Activated T-cell treated with anti-CD3 and anti-CD28 coated beads, Interleukin-2, amount 50 U/mL, for 48 hours (primary cell): Measurements from ENCODE around the gene ANKRD34A.
A peak's percentile ranks its signal among the peaks of the same experiment; 100 is the strongest.
"Not testable (repeated sequence)": the region's sequence is repeated elsewhere in the genome, so short reads cannot be mapped to it uniquely, and the experiment has no call there.

Experiments used
- DNase-seq, 2 experiments: peaks; one replicate each; pipeline ENCODE4 v3.0.0-alpha.2; 2020

ANKRD34A gene

DNA sequence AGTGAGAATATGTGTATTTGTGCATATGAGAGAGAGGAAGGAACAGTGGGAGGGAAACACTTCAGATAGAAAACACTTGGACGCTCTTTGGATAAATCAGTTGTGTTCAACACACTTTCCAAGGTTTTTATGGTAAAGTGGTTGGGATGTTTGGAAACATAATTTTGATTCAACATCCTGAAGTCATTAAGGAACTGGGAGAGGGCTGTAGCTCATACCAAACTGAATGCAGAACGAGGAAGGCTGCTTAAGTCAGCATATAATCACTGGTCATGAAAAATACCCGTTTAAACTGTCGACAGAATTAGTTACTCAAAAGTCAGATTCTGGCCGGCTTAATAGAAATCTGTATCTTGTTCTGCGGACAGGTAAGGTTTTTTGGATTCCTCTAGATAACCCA is 21.5 kb downstream of the ANKRD34A start:
- no peak for DNase-seq

DNA sequence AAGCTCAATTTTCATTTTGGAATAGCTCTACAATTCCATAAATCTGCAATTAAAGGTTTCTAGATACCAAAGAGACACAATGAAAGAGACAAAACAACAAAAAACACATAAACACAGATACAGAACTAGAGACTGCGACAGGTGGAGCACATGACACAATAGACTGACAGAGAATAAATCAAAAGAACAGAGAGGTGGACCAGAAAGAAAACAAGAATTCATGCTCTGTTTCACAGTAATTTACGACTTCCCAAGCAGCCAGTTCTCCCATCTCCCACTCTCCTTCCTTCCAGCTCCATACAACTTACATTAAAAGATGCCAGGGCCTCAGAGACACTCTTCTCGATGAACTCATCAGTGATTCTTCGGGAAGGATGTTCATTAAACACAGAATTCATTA is 22.0 kb downstream of the ANKRD34A start:
- DNase-seq = no peak

DNA sequence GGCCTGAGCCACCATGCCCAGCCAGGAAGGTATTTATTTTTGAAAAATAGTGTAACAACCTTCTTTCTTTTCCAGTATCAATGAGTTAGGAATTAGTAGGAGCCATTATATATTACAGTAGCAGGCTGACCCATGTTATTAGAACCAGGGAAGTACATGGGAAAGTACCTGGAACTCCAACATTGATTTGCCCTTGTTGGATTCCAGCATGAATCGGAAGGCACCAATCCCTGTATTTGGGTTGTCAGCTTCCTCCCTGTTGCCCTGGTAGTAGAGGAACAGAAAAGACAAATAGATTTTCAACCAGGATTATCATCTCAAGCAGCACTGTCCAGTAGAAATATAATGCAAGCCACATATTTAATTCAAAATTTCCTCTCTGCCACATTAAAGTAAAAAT is 26.9 kb downstream of the ANKRD34A start:
- DNase-seq = no peak

DNA sequence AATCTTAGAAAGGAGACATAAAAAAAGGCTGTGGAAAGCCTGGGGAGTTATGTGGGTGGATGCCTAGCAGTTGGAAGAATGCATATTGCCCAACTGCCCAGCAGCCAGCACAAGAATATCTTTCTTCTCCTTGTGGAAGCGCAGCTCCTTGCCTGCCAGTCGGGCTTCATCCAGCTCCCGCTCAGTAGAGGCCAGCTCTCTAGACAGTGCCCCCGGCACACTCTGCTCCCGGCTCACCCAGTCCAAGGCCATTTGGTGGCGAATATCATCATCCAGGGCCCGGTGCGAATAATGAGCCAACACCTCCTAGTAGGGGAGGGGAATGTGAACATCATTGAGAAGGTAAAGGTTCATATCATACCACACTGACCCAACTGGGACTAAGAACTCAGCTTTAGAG is 28.1 kb downstream of the ANKRD34A start:
- no peak for DNase-seq

DNA sequence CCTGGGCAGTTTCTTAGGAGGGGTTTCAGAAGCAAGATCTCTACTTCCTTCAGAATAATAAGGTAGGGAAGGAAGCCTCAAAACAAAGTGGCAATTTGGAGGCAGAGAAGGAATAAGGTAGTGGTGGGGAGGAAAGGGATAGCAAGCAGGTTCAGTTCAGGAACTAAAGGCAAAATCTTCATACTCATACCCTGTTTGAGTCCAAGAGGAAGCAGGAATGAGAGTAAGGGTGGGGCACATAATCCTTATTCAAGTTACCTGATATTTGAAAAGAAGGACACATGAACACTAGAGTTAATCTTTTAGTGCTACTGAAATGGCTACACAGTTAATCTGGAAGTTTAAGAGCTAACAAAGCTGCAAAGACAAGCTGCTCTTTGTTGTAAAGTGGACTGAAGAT is 28.7 kb downstream of the ANKRD34A start:
- DNase-seq = no peak

DNA sequence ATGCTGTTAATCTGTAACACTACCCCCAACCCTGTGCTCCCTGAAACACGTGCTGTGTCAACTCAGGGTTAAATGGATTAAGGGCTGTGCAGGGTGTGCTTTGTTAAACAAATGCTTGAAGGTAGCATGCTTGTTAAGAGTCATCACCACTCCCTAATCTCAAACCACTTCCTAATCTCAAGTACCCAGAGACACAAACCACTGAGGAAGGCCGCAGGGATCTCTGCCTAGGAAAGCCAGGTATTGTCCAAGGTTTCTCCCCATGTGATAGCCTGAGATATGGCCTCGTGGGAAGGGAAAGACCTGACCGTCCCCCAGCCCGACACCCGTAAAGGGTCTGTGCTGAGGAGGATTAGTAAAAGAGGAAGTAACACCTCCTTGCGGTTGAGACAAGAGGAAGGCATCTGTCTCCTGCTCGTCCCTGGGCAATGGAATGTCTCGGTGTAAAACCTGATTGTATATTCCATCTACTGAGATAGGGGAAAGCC is 31.8 kb downstream of the ANKRD34A start:
- DNase-seq = peak; percentile 52 to 63

DNA sequence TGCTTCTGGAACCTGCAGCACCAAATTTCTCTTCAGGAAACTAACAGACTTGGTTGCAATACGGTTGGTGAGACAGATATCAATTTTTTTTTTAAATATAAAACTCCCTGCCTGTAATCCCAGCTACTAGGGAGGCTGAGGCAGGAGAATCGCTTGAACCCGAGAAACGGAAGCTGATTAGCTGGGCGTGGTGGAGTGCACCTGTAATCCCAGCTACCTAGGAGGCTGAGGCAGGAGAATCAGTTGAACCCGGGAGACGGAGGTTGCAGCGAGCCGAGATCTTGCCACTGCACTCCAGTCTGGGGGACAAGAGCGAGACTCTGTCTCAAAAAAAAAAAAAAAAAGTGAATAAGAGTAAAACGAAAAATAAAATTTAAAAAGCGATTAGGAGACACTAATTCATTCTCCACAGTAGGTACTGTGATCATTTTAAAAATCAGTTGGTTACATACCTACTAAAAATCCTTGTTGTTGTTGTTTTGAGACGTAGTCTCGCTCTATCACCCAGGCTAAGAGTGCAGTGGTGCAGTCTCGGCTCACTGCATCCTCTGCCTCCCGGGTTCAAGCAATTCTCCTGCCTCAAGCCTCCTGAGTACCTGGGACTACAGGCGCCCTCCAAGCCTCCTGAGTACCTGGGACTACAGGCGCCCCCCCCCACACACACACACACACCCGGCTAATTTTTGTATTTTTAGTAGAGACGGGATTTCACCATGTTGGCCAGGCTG is 36.3 kb downstream of the ANKRD34A start:
- DNase-seq = no peak

DNA sequence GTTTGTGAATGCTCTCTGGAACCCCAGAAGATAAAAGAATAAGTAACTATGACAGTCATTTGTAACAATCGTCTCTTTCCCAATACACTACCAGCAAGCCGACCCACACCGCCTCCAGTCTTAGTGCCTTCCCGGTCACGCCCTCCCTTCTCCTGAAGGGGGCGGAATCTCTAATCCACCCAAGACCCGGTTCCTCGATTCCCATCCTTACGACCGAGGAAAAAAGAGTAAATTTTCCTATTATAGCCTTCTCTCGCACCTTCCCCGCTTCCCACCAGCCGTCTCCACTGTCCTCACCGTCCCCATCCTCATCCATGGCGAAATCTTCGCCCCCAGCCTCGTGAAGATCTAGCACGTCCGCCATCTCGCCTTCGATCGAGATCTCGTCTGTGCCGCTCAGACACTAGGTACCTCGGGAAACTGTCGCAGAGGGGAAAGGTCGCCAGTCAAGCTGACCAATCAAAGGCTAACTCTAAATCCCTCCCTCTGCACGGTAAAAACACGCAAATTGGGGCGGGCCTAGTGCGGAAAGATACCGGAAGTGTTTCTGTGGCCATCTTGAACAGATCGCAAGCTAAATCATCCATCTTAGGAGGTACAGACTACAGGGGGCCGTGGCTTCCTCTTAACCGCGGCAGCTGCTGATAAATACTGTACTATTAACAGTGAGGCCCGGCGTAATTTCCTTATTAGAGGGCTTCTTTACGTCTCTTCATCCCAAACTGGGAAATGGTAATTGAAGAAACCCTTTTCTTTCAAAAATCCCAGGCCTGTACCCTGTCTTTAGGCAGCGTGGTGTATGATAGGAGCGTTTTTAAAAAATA is 37.1 kb downstream of the ANKRD34A start, which contains the start of gene RBM8A:
Gene RBM8A, minus strand, starts transcription at position 422 of the 824 bp plus-strand sequence. Its CDS starts 58 bp downstream, at position 364.
- peak; percentile 93 to 95 for DNase-seq

DNA sequence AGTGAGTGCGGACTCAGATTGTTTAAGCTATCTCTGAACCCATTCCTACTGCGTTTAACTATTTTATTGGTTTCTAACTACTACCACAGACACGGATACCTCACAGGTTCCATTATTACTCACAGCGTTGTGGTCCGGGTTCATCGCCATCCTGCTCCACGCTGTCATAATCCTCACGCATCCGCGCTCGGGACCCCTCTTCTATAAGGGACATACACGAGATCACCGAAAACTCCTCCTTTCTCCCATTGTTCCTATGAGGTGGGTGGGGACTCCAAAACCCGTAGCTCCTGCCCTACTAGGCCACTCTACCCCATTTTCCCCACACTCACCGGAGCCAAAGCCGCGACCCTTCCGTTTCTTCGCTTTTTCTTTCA is 37.7 kb downstream of the ANKRD34A start:
- DNase-seq = peak; percentile 69 to 73

DNA sequence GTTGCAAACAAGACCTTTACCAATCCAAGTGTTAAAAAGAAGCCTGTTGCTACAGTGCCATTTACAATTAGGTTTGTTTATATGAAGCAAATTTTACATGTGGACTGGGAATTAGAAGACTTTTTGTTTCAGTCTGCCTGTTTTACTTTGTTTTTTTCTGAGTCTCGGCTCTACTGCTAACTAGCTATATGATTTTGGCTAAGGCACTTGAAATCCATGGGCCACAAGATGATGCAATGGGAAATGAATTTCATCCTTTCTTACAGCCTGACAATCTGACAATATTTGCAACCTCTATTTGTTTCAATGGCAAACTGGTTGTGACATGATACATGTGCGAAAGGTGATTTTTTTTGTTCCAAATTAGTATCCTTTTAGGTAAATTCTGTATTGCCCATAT is 42.1 kb downstream of the ANKRD34A start:
- DNase-seq = no peak

DNA sequence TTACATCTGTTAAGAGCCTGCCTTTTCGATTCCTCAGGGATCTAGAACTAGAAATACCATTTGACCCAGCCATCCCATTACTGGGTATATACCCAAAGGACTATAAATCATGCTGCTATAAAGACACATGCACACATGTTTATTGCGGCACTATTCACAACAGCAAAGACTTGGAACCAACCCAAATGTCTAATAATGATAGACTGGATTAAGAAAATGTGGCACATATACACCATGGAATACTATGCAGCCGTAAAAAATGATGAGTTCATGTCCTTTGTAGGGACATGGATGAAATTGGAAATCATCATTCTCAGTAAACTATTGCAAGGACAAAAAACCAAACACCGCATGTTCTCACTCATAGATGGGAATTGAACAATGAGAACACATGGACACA is 44.1 kb downstream of the ANKRD34A start:
- DNase-seq = not testable (repeated sequence)

DNA sequence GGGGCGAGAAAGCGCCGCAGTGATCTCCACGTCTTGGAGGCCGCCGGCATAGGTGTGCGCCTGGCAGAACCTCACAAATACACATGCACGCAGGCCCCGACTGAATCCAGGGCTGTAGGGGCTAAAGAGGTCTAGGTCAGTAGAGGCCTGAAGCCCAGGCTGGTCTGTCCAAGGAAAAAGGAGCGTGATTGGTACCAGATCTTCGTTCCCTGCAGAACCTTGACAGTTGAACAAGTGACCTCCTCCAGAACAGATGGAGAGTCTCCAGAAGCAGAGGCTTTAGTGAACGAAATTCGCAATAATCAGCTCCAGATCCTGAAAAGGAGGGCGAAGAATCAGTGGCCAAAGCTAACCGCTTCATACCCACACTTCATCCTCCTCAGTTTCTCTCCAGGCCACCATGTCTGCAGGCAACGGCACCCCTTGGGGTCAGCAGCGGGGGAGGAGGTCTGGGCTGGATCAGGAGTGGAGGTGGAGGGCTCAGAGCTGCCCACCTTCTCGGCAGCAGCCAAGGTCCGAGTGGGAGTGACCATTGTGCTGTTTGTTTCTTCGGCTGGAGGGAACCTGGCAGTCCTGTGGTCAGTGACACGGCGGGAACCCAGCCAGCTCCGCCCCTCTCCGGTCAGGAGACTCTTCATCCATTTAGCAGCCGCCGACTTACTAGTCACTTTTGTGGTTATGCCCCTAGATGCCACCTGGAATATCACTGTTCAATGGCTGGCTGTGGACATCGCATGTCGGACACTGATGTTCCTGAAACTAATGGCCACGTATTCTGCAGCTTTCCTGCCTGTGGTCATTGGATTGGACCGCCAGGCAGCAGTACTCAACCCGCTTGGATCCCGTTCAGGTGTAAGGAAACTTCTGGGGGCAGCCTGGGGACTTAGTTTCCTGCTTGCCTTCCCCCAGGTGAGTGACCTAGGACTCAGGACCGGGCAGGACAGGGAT is 45.1 kb downstream of the ANKRD34A start:
- DNase-seq = peak; percentile 45 to 53

DNA sequence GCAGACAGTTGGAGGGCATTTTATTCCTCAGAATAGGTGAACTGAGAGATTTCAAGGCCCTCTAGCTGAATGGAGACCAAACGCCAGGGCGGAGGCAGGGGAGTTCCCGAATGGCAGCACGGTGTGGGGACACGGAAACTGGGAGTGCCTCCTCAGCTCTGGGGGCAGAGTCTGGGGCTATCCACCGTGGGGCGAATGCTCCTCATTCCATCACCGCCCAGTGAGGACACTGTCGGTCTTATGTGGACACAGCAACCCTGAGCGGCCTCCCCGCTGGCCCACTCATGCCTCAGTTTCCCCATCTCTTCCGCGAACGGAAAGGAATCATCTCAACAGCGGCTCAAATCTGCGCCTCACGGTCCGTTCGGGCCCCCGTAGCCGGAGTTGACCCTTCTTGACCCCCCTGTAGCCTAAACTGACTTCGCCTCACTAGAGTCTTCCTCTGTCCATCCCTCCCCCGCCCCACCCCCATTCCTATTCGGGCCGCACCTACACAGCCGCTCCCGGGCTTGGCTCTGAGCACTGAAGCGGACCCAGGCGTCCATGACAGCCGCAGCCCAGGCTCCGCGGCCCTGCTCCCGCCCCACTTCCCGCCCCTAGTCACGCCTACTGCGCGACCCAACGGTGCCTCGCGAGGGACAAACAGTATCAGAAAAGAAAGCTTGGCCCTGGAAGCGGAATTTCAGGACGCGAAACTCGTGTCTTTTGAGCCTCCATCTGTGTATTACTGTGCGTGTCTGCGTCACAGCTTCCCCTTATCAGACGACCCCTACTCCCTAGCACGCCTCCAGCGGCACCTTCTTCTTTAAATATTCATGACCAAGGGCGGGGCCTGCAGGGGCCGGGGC is 46.0 kb downstream of the ANKRD34A start, which contains the start of gene PEX11B:
Gene PEX11B, minus strand, starts transcription at position 574 of the 848 bp plus-strand sequence. Its CDS starts 29 bp downstream, at position 545.
- peak; percentile 96 to 97 for DNase-seq

DNA sequence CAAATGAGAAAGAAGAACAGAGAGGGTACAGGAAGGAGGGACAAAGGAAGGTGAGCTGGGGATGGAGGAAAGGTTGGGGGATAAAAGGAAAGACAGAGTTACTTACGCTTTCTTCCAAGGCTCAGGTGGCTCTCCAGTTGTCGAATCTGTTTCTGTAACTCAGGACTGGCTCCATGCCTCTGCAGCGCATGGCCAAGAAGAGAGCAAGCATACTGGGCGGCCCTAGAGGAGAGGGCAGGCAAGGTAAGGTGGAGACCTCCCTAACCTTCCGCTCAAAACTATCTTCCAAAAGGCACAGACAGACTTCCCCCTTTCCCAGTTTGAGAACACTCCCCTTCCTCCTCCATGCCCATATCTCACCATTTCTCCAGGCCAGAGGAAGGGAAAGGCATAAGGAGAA is 46.8 kb downstream of the ANKRD34A start:
- DNase-seq = no peak

DNA sequence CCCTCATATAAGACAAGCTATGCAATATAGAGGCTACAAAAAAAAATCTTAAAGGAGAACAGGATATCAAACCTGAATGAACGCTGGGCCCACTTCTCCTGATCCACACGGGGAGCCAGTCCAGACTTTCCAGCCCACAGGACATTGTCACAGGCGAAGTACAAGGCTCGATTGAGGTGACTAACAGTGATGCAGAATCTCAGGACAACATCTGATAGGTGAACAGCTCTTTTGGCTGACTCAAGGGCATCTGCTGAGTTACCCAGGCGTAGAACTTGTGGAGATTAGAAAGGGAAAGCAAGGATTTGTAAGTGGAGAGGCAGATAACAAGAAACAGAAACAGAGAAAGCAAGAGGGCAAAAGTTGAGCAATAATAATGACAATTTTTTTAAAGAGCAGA is 47.6 kb downstream of the ANKRD34A start:
- DNase-seq = no peak

DNA sequence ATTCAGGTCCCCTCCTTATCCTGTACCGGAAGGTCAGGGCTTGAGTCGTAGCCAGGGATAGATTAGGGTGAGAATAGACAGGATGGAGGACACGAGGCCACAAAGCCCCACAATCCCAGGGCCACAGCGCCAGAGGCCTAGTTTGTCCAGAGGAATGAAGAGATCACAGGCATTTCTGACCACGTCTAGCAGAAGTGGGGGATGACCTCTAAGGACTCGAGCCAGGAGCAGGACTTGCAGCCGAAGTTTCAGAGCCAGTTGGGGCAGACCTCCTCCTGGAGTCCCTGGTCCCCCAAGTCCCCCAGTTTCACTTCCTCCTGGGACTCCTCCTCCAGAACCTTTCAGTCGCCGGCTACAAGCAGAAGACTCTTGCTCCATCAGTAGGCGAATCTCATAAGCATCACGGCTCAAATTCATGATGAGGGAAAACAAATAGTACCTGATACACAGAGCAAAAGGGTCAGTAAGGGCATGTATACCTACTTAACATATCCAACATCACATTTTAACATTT is 52.2 kb downstream of the ANKRD34A start:
- DNase-seq = no peak
